ENCODE data around the gene NANP.

DNA sequence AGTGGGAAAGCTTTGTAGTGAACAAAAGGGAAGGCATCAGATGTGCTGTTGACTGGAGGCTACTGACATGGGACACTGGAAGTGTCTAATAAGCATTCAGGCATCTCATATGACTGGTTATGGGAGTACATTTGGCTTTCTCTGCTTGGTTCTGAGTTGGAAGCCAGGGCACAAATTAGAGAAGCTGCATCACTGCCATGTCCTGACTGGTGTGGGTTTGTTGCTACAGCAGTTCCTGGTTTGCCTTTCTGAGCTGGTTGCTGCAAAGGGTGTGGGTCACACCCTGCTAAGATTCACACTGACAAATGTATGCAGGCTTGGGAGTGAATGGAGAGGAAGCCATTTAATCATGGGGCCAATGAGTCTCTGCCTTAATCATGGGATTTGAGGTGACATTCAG is 36.2 kb upstream of the NANP start:
- TF ChIP-seq CAMTA2 (CRISPR knock-in tag; conservative IDR thresholded peaks at IDR 0.05) (no peak), ZNF24 (IDR thresholded peaks at IDR 0.05) (no peak), ELK1 (CRISPR knock-in tag; IDR thresholded peaks at IDR 0.05) (no peak), BHLHE40 (IDR thresholded peaks at IDR 0.05; ENCODE audit: low read length) (no peak), FOSL1 (tag; conservative IDR thresholded peaks at IDR 0.05) (no peak), ASH1L (IDR thresholded peaks at IDR 0.05; ENCODE audit: borderline replicate concordance, low read depth, partially characterized antibody) (no peak)
- TF ChIP-seq, protein P1, sequence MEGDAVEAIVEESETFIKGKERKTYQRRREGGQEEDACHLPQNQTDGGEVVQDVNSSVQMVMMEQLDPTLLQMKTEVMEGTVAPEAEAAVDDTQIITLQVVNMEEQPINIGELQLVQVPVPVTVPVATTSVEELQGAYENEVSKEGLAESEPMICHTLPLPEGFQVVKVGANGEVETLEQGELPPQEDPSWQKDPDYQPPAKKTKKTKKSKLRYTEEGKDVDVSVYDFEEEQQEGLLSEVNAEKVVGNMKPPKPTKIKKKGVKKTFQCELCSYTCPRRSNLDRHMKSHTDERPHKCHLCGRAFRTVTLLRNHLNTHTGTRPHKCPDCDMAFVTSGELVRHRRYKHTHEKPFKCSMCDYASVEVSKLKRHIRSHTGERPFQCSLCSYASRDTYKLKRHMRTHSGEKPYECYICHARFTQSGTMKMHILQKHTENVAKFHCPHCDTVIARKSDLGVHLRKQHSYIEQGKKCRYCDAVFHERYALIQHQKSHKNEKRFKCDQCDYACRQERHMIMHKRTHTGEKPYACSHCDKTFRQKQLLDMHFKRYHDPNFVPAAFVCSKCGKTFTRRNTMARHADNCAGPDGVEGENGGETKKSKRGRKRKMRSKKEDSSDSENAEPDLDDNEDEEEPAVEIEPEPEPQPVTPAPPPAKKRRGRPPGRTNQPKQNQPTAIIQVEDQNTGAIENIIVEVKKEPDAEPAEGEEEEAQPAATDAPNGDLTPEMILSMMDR (IDR thresholded peaks at IDR 0.05 in 2 of 3, conservative IDR thresholded peaks at IDR 0.05 in 1 of 3; ENCODE audit: insufficient read depth in 2 of 3, low read depth in 1 of 3, low read length in 3 of 3), result no peak
